BJ (cell line): Measurements from ENCODE around the gene TMEM52. TPM values are rescaled to one million over a fixed set of nuclear protein-coding genes. Genes with fewer than 3 reads are reported as not detected.

Experiments used
- CTCF ChIA-PET: fragments of 350-600 bp; formaldehyde crosslinking; extraction: SDS; loops from one replicate; lab custom pipeline; 2021; ENCODE audit warnings: antibody characterized with exemption, inconsistent platforms; lab: Yijun Ruan, JAX
- POLR2A ChIA-PET: fragments of 300-600 bp; sonication (Branson Sonifier 250); formaldehyde crosslinking; extraction: SDS; loops from one replicate; lab custom pipeline; 2021; ENCODE audit warnings: antibody characterized with exemption; lab: Charles Lee
- DNase-seq: peaks from one replicate; pipeline ENCODE4 v3.0.0-alpha.2; 2011; ENCODE audit warnings: low read depth
- H3K27me3 ChIP-seq: 2 replicates; pipeline ENCODE4 v1.6.0; 2011; ENCODE audit warnings: low read length; ENCODE audit not compliant: control insufficient read depth, insufficient read depth
- H3K36me3 ChIP-seq: 2 replicates; pipeline ENCODE4 v1.5.1; 2011; ENCODE audit warnings: low read length; ENCODE audit not compliant: control insufficient read depth, insufficient read depth
- H3K4me3 ChIP-seq: 2 replicates; pipeline ENCODE4 v1.5.1; 2011; ENCODE audit warnings: low read depth, mild to moderate bottlenecking, control low read depth, low read length
- polyA plus RNA-seq: library from polyadenylated mRNA; depleted of rRNA; stranded (reverse); fragments of >200 nt; gene quantifications from 2 replicates; pipeline ENCODE4 v1.2.3, GENCODE V29; 2011
- TF ChIP-seq, protein P1 (sequence below): IDR thresholded peaks from 2 replicates; pipeline ENCODE4 v1.5.1; 2011; ENCODE audit warnings: low read depth, mild to moderate bottlenecking, control low read depth, inconsistent platforms, low read length, moderate library complexity; ENCODE audit not compliant: insufficient read depth

The TMEM52 gene
- polyA plus RNA-seq, 1 experiment, result 1.0 TPM

DNA sequence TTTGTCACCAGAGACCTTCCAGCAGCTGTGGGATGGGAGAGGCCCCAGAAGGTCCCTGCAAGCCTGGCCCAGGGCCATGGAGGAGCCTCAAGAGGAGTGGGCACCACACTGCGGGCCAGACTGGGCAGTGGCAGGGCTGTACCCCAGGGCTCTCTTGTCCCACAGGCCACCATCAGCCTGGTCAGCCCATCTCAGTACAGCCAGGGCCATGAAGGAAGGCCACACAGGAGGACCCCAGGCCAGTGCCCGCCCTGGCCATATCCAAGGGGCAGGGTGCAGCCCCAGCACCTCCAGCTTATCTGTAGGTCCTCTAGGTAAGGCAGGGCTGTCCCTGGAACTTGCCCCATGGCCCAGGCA, 25.1 kb downstream of the TMEM52 start:
- Histone ChIP-seq H3K4me3 (no peak overlapping the region), H3K36me3 (no peaks in the 10 kb centered on the region), H3K27me3 (no peaks in the 10 kb centered on the region)
- DNase-seq, result no peak
- POLR2A ChIA-PET, result no interaction called here
- CTCF ChIA-PET, result no interaction called here
- TF ChIP-seq, protein P1, sequence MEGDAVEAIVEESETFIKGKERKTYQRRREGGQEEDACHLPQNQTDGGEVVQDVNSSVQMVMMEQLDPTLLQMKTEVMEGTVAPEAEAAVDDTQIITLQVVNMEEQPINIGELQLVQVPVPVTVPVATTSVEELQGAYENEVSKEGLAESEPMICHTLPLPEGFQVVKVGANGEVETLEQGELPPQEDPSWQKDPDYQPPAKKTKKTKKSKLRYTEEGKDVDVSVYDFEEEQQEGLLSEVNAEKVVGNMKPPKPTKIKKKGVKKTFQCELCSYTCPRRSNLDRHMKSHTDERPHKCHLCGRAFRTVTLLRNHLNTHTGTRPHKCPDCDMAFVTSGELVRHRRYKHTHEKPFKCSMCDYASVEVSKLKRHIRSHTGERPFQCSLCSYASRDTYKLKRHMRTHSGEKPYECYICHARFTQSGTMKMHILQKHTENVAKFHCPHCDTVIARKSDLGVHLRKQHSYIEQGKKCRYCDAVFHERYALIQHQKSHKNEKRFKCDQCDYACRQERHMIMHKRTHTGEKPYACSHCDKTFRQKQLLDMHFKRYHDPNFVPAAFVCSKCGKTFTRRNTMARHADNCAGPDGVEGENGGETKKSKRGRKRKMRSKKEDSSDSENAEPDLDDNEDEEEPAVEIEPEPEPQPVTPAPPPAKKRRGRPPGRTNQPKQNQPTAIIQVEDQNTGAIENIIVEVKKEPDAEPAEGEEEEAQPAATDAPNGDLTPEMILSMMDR, result no peak

DNA sequence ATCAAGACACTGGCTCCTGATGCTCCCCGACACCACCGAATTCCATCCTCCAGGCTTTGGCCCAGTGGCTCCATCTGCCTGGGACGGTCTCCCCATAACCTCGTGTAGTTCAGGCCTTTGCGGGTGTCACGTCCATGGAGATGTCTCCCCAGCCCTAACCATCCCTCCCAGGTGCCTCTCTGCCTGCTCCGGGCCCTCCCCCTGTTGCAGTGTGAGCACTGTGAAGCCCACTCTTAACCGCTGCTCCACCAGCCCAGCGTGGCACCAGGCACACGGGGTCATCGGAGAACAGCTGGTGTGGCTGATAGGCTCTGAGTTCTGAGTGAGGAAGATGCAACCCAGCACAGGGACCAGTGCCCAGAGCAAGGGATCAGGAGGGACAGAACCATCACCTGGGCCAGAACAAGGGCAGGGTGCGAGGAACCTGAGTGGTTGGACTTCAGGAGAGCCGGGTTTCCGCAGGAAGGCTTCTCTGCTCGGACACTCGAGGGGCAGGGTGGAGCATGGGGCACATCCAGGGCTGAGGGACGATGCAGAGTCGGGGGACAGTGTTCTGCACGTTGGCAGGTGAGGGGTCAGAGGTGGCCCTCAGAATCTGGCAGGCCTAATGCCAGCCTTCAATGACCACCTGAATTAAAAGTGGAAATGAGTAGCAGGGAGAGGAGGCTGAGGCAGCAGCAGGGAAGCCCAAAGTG, 25.6 kb downstream of the TMEM52 start:
- Histone ChIP-seq H3K36me3 (no peaks in the 10 kb centered on the region), H3K4me3 (no peak overlapping the region), H3K27me3 (no peaks in the 10 kb centered on the region)
- TF ChIP-seq, protein P1, result no peak
- no peak for DNase-seq
- ChIA-PET CTCF (no interaction called here), POLR2A (no interaction called here)

DNA sequence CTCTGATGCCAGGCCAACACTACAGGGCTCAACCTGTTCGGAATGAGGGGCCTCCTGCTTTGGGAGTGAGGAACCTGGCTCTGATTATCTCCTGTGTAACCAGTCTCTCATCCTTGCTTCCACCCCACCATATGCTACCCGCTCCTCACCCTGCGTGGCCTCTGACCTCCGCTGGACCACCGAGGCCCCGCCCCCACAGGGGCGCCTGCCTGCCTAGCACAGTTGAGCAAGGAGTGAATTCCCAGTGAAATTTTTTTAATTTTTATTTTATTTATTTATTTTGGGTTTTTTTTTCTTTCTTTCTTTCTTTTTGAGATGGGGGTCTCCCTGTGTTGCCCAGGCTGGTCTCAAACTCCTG, 26.3 kb downstream of the TMEM52 start:
- Histone ChIP-seq H3K27me3 (no peaks in the 10 kb centered on the region), H3K36me3 (no peaks in the 10 kb centered on the region), H3K4me3 (no peak overlapping the region)
- CTCF ChIA-PET, result interaction anchor here (1.2 to 1.5 kb wide), 2 partner anchors 13 to 168 kb away, joined by 3 to 9 read pairs; partner anchors contain the start of gene CDK11A
- POLR2A ChIA-PET, result no interaction called here
- DNase-seq, result no peak
- TF ChIP-seq, protein P1, result no peak

DNA sequence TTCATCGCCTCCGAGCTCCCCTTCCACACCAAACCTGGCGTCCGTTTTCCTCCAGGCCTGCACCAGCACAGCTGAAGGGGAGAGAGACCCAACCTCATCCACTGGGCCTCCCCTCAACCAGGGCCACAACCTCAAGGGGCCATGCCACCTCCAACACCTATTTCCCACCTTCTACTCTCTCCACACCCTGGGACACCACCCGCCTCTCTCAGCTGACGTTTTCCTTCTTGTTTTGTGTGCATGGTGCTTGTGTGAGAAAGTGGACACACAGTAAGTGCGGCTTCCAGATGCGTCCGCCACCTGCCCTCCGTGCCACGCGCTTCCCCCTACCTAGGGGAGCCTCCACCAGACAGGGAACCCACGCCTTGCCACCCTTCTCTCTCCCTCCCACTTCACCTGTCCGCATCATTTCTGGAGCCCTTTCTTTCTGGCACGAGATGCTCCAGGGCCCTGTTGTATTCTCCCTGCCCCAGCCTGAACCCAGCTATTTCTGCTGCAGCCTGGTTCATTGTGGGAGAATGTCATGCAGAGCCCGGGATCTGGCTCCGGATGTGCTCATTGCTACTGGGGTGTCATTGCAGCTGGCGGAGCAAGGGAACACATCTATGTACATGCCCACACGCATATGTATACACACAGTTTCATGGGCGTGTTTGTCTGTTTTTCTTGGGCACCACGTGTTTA, 26.9 kb downstream of the TMEM52 start:
- Histone ChIP-seq H3K4me3 (peak overlapping the region; percentile 89), H3K36me3 (no peaks in the 10 kb centered on the region), H3K27me3 (no peaks in the 10 kb centered on the region)
- ChIA-PET CTCF (interaction anchor here (1.1 to 1.5 kb wide), 4 partner anchors 10 to 168 kb away, joined by 3 to 9 read pairs (median 4); partner anchors contain the start of gene CDK11A), POLR2A (no interaction called here)
- no peak for DNase-seq
- TF ChIP-seq, protein P1, result no peak

DNA sequence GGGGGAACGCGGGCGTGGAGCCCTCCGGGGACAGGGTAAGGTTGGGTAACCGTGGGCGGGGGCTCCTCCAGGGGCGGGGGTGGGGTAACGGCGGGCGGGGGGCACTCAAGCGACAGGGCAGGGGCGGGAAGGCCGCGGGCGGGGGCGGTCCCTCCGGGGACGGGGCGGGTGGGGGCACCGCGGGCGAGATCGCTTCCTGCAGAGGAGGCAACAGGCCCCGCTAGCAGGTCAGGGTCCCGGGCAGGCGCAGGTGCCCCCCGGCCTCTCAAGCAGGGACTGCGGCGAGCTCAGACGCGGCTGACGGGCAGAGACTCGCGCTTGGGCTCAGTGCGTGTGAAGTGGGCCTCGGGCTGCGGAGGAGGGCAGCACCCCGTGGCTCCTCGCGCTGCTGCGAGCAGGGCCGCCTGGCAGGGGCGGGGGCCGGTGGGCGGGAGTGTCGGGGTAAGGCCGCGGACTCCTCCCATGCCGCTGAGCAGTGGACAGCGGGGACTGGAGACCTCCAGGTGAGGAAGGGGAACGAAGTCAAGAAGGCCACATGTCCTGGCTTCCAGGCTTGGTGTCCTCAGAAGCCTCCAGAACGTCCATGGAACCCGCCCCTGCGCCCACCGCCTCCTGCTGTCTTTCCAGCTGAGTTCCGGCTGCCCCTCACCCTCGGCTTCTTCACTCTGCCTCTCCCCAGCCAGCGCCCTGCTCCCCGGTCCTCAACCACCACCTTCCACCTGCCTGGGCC, 27.6 kb downstream of the TMEM52 start:
- POLR2A ChIA-PET, result no interaction called here
- no peak for DNase-seq
- H3K36me3 ChIP-seq, result no peaks in the 10 kb centered on the region
- H3K27me3 ChIP-seq, result no peaks in the 10 kb centered on the region
- peak overlapping the region; percentile 89 for H3K4me3 ChIP-seq
- CTCF ChIA-PET, result interaction anchor here (1.1 to 1.5 kb wide), 4 partner anchors 10 to 167 kb away, joined by 3 to 9 read pairs (median 4); partner anchors contain the start of gene CDK11A
- TF ChIP-seq, protein P1, result no peak
